Stimulated activated CD8-positive, alpha-beta memory T cell treated with anti-CD3 and anti-CD28 coated beads, Interleukin-15, amount 100 ng/mL, for 24 hours (primary cell): ENCODE data around the gene GNAT2.
"Not testable (repeated sequence)": the region's sequence is repeated elsewhere in the genome, so short reads cannot be mapped to it uniquely, and the experiment has no call there.

Source experiments
- DNase-seq: peaks from one replicate; pipeline ENCODE4 v3.0.0-alpha.2; 2020; ENCODE audit warnings: low read depth

The GNAT2 gene

GRCh38 chr1:109619576-109620400 is at the start of gene GNAT2, which contains the start of gene AMPD2:
Gene GNAT2, minus strand, starts transcription at chr1:109619616. Its CDS starts 6,746 bp downstream, at chr1:109612870.
Gene AMPD2, plus strand, starts transcription at chr1:109619837. Its CDS starts 1,339 bp downstream, at chr1:109621176.
- DNase-seq, result peak; percentile 59

GRCh38 chr1:109668123-109668775 is 48.8 kb upstream of the GNAT2 start:
- no peak for DNase-seq

- peak; percentile 45 for DNase-seq
Measured at GRCh38 chr1:109667452-109668122, 48.2 kb upstream of the GNAT2 start, which contains the start of gene GSTM2. Gene GSTM2, plus strand, starts transcription at chr1:109668057. Its CDS starts 59 bp downstream, at chr1:109668116.

DNA sequence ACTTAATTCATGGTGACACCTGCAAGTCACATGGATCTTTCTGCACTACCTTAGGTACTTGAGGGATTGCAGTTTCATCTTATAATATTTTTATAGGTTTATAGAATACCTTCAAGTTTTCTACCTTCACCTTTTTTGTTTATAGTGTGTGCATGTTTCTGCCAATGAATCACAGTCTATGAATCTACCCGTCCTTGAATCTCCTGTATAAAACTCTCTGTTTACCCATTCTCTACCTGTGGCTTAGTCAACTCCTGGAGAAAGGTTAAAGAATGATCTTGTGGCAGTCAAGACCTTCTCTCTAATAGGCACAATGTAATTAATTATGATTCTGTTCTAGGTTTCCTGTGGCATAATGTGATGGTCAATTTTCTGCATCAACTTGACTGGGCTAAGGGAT is 45.3 kb upstream of the GNAT2 start:
- DNase-seq, result no peak

GRCh38 chr1:109661391-109661790 is 42.0 kb upstream of the GNAT2 start:
- DNase-seq, result no peak

DNA sequence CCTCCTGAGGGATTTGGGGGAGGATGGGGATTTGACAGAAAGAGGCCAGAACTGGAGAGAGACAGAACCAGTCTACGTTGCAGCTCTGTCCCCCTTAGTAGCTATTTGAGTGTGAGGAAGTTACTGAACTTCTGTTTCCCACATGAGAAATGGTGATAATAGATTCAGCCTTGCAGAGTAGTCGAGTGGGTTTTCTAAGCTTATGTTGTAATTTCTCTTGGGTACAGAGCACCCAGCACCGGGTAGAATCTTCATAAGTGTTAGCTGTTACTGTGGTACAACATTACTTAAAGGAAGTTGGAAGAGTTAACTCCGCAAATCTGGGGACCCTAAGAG is 41.2 kb upstream of the GNAT2 start:
- DNase-seq, result not testable (repeated sequence)

DNA sequence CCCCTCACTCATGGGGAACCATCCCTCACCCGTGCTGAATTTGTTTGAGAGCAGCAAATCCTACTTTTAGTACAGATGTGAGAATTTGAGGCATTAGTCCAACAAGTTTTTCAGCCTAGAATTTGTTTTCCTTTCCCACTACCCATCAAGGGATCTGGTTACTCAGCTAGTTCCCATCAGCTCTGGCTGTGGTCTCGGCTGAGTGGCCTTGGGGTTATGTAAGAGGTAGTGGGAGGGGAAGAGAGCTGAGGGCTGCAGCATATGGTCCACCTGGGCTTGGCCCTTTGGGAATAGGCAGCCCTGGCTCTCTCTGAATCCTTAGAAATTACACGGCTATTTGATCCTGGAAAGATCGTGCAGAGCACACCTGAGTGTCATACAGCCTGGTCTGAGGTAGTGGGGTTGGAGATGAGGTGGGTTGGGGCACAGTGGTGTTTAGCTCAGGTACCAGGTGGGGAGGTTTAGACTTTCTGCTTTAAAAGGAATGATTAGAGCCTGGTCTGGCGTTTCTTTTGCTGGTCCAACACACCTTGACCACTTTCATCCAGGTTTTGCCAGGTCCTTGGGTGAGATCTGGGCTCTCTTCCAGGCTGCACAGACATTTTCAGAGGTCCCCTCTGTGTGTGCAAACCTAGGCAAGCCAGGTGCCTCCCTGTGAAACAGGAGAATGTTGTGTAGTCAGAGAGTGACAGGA is 40.7 kb upstream of the GNAT2 start:
- no peak for DNase-seq

- no peak for DNase-seq
Measured at GRCh38 chr1:109659145-109659544, 39.7 kb upstream of the GNAT2 start.

- no peak for DNase-seq
Measured at GRCh38 chr1:109658533-109659042, 39.2 kb upstream of the GNAT2 start.

GRCh38 chr1:109657970-109658369 is 38.6 kb upstream of the GNAT2 start:
- DNase-seq, result no peak

- no peak for DNase-seq
Measured at GRCh38 chr1:109657395-109657794, 38.0 kb upstream of the GNAT2 start.

DNA sequence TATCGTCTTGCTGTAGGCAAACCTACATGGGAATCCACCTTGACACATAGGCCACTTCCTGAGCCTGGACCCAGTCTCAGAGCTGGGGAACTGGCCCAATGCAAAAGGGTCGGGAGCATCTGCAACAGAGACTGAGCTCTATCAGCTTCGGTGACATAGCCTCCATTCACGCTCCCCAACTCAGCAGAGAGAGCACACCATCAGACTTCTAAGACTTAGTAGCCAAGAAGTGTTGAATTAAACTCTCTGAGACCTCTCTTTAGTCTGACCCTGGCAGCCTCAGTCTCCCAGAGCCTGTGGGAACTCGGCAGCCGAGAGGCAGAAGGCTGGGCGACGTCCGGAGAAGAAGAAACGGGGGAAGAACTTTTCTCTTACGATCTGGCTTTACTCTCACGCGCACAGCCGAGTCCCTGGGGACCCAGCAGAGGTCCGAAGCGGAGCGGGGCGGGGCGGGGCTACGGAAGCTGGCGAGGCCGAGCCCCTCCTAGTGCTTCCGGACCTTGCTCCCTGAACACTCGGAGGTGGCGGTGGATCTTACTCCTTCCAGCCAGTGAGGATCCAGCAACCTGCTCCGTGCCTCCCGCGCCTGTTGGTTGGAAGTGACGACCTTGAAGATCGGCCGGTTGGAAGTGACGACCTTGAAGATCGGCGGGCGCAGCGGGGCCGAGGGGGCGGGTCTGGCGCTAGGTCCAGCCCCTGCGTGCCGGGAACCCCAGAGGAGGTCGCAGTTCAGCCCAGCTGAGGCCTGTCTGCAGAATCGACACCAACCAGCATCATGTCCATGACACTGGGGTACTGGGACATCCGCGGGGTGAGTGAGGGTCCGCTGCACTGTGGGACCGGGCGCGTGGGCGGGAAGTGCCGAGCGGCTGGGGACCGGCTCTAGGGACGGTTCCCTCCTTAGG is 36.5 kb upstream of the GNAT2 start, which contains the start of gene GSTM4:
GSTM4 (plus strand) TSS at position 485 of the 905 bp plus-strand sequence; CDS start at position 776, 291 bp downstream.
- peak; percentile 51 for DNase-seq

GRCh38 chr1:109654519-109654918 is 35.1 kb upstream of the GNAT2 start:
- DNase-seq, result no peak

DNA sequence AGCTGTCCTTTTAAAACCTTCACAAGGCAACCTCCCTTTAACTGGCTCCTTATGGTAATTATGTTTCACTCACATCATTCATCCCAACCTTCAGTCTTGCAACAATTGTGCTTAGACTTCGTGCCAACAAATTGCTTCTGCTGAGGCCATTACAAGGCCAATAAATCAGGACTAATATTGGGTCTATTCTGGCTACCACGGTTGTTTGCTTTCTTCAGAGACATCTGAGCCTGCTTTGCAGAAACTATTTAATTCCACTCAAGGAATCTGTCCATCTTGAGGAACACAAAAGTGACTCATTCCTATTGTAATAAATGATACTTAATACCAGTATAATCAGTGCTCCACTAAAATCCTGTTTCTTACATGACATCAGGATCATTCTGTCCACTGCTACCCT is 33.9 kb upstream of the GNAT2 start:
- no peak for DNase-seq

- no peak for DNase-seq
Measured at GRCh38 chr1:109652402-109652801, 33.0 kb upstream of the GNAT2 start.

DNA sequence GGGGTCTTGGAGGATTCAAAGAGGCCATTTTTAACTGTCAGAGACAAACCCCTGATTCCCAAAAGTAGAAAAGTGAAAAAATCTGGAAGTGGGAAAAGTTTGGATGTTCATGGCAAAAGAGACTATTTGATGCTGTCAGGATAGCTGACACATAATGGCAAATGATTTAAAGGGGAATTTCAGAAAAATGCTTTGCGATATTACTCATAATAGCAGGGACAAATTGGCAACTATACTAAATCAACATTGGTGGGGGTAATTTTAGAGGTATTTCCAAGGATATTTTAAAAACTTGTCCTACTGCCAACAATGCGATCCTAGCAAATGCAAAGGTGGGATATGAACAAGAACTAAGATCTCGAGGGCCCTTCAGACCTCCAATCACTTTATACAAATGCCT is 31.2 kb upstream of the GNAT2 start:
- DNase-seq, result no peak

GRCh38 chr1:109649491-109649914 is 30.1 kb upstream of the GNAT2 start:
- DNase-seq, result no peak

DNA sequence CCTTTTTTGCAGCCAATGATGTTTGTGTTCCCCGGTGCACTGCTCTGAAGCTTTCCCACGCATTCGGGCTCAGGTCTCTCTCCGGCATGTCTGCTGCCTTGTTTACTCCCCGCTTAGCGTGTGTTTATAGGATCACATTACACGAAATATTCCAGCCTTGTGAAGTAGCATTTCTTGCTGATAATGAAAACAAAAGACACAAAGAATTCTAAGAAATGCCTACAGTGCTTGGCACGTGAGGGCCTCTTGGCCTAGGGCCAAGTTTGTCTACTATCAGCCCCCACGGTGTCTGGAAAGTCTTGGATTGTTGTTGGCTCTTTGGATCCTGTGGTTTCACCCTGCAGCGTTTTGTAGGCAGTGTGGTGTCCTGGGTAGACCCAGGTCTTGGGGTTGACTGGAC is 25.3 kb upstream of the GNAT2 start:
- DNase-seq, result no peak

GRCh38 chr1:109643385-109644230 is 24.2 kb upstream of the GNAT2 start:
- DNase-seq, result peak; percentile 79

DNA sequence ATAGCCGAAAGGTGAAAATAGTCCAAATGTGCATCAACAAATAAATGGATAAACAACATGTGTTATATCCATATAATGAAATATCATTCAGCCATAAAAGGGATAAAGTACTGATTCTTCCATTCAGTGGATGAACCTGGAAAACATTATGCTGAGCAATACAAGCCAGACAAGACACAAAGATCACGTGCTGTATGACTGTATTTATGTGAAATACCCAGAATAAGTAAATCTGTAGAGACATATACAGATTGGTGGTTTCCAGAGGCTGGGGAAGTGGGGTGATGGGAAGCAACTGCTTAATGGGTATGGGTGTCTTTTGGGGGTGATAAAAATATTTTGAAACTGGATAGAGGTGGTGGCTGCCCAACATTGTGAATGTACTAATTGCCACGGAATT is 23.2 kb upstream of the GNAT2 start:
- DNase-seq, result no peak
